HepG2 (cell line): ENCODE data around the gene SQOR. TPM values are rescaled to one million over a fixed set of nuclear protein-coding genes. Genes with fewer than 3 reads are reported as not detected.
A peak's percentile ranks its signal among the peaks of the same experiment; 100 is the strongest.

Experiments
- BATF2 ChIP-seq: sonication (generic); formaldehyde crosslinking; IDR thresholded peaks from 2 replicates; pipeline ENCODE4 v1.8.0; 2022; ENCODE audit warnings: mild to moderate bottlenecking, missing genetic modification reagents, moderate library complexity
- BCL6 ChIP-seq: IDR thresholded peaks from 2 replicates; pipeline ENCODE4 v1.6.1; 2016; ENCODE audit warnings: missing genetic modification reagents, missing compliant biosample characterization
- GATAD2A ChIP-seq: IDR thresholded peaks from 2 replicates; pipeline ENCODE4 v1.6.1; 2016
- KAT2B ChIP-seq: fragments of 150-350 bp; IDR thresholded peaks from 2 replicates; pipeline ENCODE4 v1.6.1; 2014; ENCODE audit warnings: low read depth, low read length, borderline replicate concordance
- KDM4B ChIP-seq: sonication (generic); formaldehyde crosslinking; IDR thresholded peaks from 2 replicates; pipeline ENCODE4 v1.4.0; 2020; ENCODE audit warnings: missing genetic modification reagents
- NCOA2 ChIP-seq: sonication (generic); formaldehyde crosslinking; IDR thresholded peaks from 2 replicates; pipeline ENCODE4 v1.8.0; 2022; ENCODE audit warnings: inconsistent platforms
- POGZ ChIP-seq: sonication (generic); formaldehyde crosslinking; IDR thresholded peaks from 2 replicates; pipeline ENCODE4 v1.4.0; 2020; ENCODE audit warnings: mild to moderate bottlenecking, missing genetic modification reagents
- SALL1 ChIP-seq: sonication (generic); formaldehyde crosslinking; IDR thresholded peaks from 2 replicates; pipeline ENCODE4 v1.8.0; 2022; ENCODE audit warnings: mild to moderate bottlenecking, missing genetic modification reagents
- TFE3 ChIP-seq: IDR thresholded peaks from 2 replicates; pipeline ENCODE4 v1.6.1; 2016
- ZBTB25 ChIP-seq: IDR thresholded peaks from 2 replicates; pipeline ENCODE4 v1.6.1; 2018; ENCODE audit warnings: missing genetic modification reagents
- ZHX1 ChIP-seq: sonication (generic); formaldehyde crosslinking; IDR thresholded peaks from 2 replicates; pipeline ENCODE4 v1.8.1; 2022; ENCODE audit warnings: low read depth, mild to moderate bottlenecking, missing genetic modification reagents
- ZNF225 ChIP-seq: sonication (generic); formaldehyde crosslinking; IDR thresholded peaks from 2 replicates; pipeline ENCODE4 v1.4.0; 2020; ENCODE audit warnings: mild to moderate bottlenecking, missing genetic modification reagents
- ZNF816 ChIP-seq: sonication (generic); formaldehyde crosslinking; IDR thresholded peaks from 2 replicates; pipeline ENCODE4 v1.8.0; 2022; ENCODE audit warnings: missing genetic modification reagents, mild to moderate bottlenecking, borderline replicate concordance
- polyA plus RNA-seq, 8 experiments: library from polyadenylated mRNA; depleted of rRNA in 3 of 8; stranded (reverse) in 7 of 8; unstranded in 1 of 8; fragments of >200 nt; fragmentation: Illumina TruSeq in 4 of 8; extraction: Trizol in 4 of 8; gene quantifications; 2 replicates each; pipeline versions ENCODE4 v1.2.1 to v1.2.3, GENCODE V29; 2011 to 2016; ENCODE audit warnings: low read depth in 4 of 8, missing spikeins in 1 of 8, mixed read lengths in 1 of 8; ENCODE audit not compliant: insufficient read depth in 1 of 8
- total RNA-seq, 5 experiments: library from RNA; depleted of rRNA; stranded (reverse); fragments of >200 nt; fragmentation: Illumina TruSeq; extraction: Trizol; gene quantifications; 2 replicates each; pipeline ENCODE4 v1.2.3, GENCODE V29; 2016; ENCODE audit warnings: low read depth in 1 of 5
- TF ChIP-seq, protein P1 (sequence below): IDR thresholded peaks from 2 replicates; pipeline ENCODE4 v1.6.1; 2016; ENCODE audit warnings: low read depth
- TF ChIP-seq, protein P2 (sequence below): IDR thresholded peaks from 2 replicates; pipeline ENCODE4 v1.6.1; 2016; ENCODE audit warnings: missing compliant biosample characterization, missing genetic modification reagents, borderline replicate concordance
- TF ChIP-seq, protein P3 (sequence below): sonication (generic); formaldehyde crosslinking; conservative IDR thresholded peaks from 2 replicates; pipeline ENCODE4 v1.8.0; 2022; ENCODE audit warnings: low read depth, missing genetic modification reagents

Gene SQOR
- total and polyA plus RNA-seq, 2 of the 13 experiments (the other 11 are each of a cell fraction or from before 2014, with no cell fraction given), result 19.3 to 19.4 TPM

DNA sequence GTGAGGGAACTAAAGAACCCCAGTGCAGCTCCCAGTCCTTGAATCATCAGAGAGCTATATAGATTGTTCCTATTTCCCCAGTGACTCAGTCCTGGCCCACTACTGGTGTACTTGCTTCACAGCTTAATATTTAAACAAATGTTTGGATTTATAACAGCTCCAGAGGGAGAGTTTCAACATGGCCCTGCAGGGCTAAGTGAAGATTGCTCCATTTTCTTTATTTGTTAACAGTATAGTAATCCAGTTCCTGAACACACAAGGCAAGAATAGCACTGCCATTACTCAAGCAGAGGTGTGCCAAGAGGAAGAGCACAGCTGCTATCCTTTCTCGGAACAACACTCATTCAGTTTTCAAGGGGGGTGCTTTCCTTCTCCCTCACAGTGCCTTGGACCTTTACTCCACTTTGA lies 6.5 kb downstream of the SQOR start (continued):
- TF ChIP-seq KAT2B (no peak), ZNF816 (CRISPR knock-in tag) (no peak), GATAD2A (CRISPR knock-in tag) (peak; percentile 94), ZBTB25 (CRISPR knock-in tag) (peak; percentile 23; the same call in 1 of the 2 replicates), NCOA2 (peak; percentile 74), SALL1 (peak; percentile 41; the same call in 1 of the 2 replicates), ZNF225 (CRISPR knock-in tag) (no peak), ZHX1 (CRISPR knock-in tag) (no peak), BCL6 (CRISPR knock-in tag) (peak; percentile 78), TFE3 (CRISPR knock-in tag) (0 out of 2 replicates have a peak, but pooled peaks have one; percentile 11), KDM4B (CRISPR knock-in tag) (no peak), BATF2 (CRISPR knock-in tag) (no peak), POGZ (CRISPR knock-in tag) (peak; percentile 50)
- TF ChIP-seq, protein P1, sequence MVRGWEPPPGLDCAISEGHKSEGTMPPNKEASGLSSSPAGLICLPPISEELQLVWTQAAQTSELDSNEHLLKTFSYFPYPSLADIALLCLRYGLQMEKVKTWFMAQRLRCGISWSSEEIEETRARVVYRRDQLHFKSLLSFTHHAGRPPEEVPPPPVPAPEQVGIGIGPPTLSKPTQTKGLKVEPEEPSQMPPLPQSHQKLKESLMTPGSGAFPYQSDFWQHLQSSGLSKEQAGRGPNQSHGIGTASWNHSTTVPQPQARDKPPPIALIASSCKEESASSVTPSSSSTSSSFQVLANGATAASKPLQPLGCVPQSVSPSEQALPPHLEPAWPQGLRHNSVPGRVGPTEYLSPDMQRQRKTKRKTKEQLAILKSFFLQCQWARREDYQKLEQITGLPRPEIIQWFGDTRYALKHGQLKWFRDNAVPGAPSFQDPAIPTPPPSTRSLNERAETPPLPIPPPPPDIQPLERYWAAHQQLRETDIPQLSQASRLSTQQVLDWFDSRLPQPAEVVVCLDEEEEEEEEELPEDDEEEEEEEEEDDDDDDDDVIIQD, result peak; percentile 84
- TF ChIP-seq, protein P2, sequence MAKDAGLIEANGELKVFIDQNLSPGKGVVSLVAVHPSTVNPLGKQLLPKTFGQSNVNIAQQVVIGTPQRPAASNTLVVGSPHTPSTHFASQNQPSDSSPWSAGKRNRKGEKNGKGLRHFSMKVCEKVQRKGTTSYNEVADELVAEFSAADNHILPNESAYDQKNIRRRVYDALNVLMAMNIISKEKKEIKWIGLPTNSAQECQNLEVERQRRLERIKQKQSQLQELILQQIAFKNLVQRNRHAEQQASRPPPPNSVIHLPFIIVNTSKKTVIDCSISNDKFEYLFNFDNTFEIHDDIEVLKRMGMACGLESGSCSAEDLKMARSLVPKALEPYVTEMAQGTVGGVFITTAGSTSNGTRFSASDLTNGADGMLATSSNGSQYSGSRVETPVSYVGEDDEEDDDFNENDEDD, result peak; percentile 32; the same call in 1 of the 2 replicates
- TF ChIP-seq, protein P3, sequence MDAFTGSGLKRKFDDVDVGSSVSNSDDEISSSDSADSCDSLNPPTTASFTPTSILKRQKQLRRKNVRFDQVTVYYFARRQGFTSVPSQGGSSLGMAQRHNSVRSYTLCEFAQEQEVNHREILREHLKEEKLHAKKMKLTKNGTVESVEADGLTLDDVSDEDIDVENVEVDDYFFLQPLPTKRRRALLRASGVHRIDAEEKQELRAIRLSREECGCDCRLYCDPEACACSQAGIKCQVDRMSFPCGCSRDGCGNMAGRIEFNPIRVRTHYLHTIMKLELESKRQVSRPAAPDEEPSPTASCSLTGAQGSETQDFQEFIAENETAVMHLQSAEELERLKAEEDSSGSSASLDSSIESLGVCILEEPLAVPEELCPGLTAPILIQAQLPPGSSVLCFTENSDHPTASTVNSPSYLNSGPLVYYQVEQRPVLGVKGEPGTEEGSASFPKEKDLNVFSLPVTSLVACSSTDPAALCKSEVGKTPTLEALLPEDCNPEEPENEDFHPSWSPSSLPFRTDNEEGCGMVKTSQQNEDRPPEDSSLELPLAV, result no peak
